Liver (tissue), 3 donors: ENCODE data around the gene C1orf21.

Experiments
- ATF3 ChIP-seq: IDR thresholded peaks from 2 replicates; pipeline ENCODE4 v1.6.1; 2016; ENCODE audit warnings: antibody characterized with exemption
- CTCF ChIP-seq: fragments of 150-350 bp; IDR thresholded peaks from 2 replicates; pipeline ENCODE4 v1.5.1; 2017; ENCODE audit warnings: improper control_type of control experiment, low read depth, low read length; ENCODE audit not compliant: missing input control
- EGR1 ChIP-seq, 2 donors: IDR thresholded peaks; 2 replicates each; pipeline ENCODE4 v1.6.1; 2016 to 2018; ENCODE audit warnings: antibody characterized with exemption in 2 of 2, low read depth in 2 of 2
- FOXA1 ChIP-seq: IDR thresholded peaks from 2 replicates; pipeline ENCODE4 v1.6.1; 2016; ENCODE audit warnings: antibody characterized with exemption
- GABPA ChIP-seq, 2 donors: IDR thresholded peaks in 1 of 2; conservative IDR thresholded peaks in 1 of 2; 2 replicates each; pipeline ENCODE4 v1.6.1; 2016; ENCODE audit warnings: antibody characterized with exemption in 2 of 2, mild to moderate bottlenecking in 1 of 2, moderate library complexity in 1 of 2
- JUND ChIP-seq, 2 donors: IDR thresholded peaks; 2 replicates each; pipeline ENCODE4 v1.6.1; 2016; ENCODE audit warnings: antibody characterized with exemption in 2 of 2
- MAX ChIP-seq: IDR thresholded peaks from 2 replicates; pipeline ENCODE4 v1.6.1; 2016; ENCODE audit warnings: antibody characterized with exemption
- RAD21 ChIP-seq, 2 donors: IDR thresholded peaks; 2 replicates each; pipeline ENCODE4 v1.6.1; 2016; ENCODE audit warnings: antibody characterized with exemption in 2 of 2, mild to moderate bottlenecking in 2 of 2
- REST ChIP-seq: IDR thresholded peaks from 2 replicates; pipeline ENCODE4 v1.6.1; 2016; ENCODE audit warnings: antibody characterized with exemption, mild to moderate bottlenecking
- RXRA ChIP-seq, 2 donors: IDR thresholded peaks; 2 replicates each; pipeline ENCODE4 v1.6.1; 2017 to 2018; ENCODE audit warnings: antibody characterized with exemption in 2 of 2, mild to moderate bottlenecking in 1 of 2
- SP1 ChIP-seq: IDR thresholded peaks from 2 replicates; pipeline ENCODE4 v1.6.1; 2018; ENCODE audit warnings: antibody characterized with exemption, mild to moderate bottlenecking
- TAF1 ChIP-seq: conservative IDR thresholded peaks from 2 replicates; pipeline ENCODE4 v1.6.1; 2016; ENCODE audit warnings: antibody characterized with exemption, mild to moderate bottlenecking
- YY1 ChIP-seq: IDR thresholded peaks from 2 replicates; pipeline ENCODE4 v1.6.1; 2016; ENCODE audit warnings: antibody characterized with exemption, mild to moderate bottlenecking
- ZBTB33 ChIP-seq: IDR thresholded peaks from 2 replicates; pipeline ENCODE4 v1.6.1; 2016; ENCODE audit warnings: antibody characterized with exemption
- donor health status: healthy.
- donor health status: healthy.

- TF ChIP-seq CTCF (no peak), JUND (IDR thresholded peaks at IDR 0.05) (no peak), RAD21 (IDR thresholded peaks at IDR 0.05) (no peak), YY1 (no peak), SP1 (no peak), TAF1 (no peak), FOXA1 (no peak), MAX (no peak), RXRA (IDR thresholded peaks at IDR 0.05) (no peak), ZBTB33 (no peak), REST (no peak), EGR1 (IDR thresholded peaks at IDR 0.05; ENCODE audit: low read depth in 2 of 2) (no peak), GABPA (IDR thresholded peaks at IDR 0.05 in 1 of 2, conservative IDR thresholded peaks at IDR 0.05 in 1 of 2) (no peak), ATF3 (no peak)
Measured at GRCh38 chr1:184542291-184542690, 155.5 kb downstream of the C1orf21 start.
